ENCODE measurements around the gene ZC3H15. TPM values are rescaled to one million over a fixed set of nuclear protein-coding genes. Genes with fewer than 3 reads are reported as not detected.
"Not testable (repeated sequence)": the region's sequence is repeated elsewhere in the genome, so short reads cannot be mapped to it uniquely, and the experiment has no call there.

The ZC3H15 gene
- total RNA-seq, 4 donors from 2014 or later = 43.2 to 98.4 (median 51.0) TPM

DNA sequence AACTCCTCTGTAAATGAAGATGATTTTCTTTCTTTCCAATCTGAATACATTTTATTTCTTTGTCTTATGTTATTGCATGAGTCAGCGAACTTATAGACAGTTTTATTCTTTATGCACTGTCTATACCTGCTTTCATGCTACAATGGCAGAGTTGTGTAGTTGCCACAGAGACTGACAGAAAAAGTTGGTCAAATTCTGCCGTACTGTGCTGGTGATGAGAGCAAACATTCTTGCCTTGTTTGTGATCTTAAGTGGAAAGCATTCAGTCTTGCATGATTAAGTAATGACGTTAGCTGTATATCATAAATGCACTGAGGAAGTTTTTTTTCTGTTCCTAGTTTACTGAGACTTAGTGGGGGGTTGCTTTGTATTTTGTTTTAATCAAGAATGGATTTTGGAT is 32.9 kb downstream of the ZC3H15 start:
- Histone ChIP-seq H3K4me3 (no peak overlapping the region), H3K4me1 (no peaks in the 10 kb centered on the region), H3K27me3 (no peaks in the 10 kb centered on the region), H3K9me3 (no peaks in the 10 kb centered on the region), H3K27ac (no peak overlapping the region), H3K36me3 (peaks cover 0 to 21% (median 3%) of the 10 kb centered on the region in 4 donors)
- 61 to 71% methylated on average over 2 to 3 of the region's 3 CpGs for WGBS, 2 donors (ENCODE audit: low coverage in 1 of 2)
- in situ Hi-C loops (cut with MboI; ENCODE audit: low pct_ligation_motif_present in 1 of 4, low pct_unique_long_range_greater_than_20kb in 1 of 4, low sequenced_read_pairs in 3 of 4) = no loop called here
- intact Hi-C loops (cut with DNase I; ENCODE audit: low total_unique reads) = no loop called here
- no peak for TF ChIP-seq POLR2A (IDR thresholded peaks at IDR 0.05)
- TF ChIP-seq EP300 (IDR thresholded peaks at IDR 0.05; ENCODE audit: low read depth) = no peak
- TF ChIP-seq, protein P1, sequence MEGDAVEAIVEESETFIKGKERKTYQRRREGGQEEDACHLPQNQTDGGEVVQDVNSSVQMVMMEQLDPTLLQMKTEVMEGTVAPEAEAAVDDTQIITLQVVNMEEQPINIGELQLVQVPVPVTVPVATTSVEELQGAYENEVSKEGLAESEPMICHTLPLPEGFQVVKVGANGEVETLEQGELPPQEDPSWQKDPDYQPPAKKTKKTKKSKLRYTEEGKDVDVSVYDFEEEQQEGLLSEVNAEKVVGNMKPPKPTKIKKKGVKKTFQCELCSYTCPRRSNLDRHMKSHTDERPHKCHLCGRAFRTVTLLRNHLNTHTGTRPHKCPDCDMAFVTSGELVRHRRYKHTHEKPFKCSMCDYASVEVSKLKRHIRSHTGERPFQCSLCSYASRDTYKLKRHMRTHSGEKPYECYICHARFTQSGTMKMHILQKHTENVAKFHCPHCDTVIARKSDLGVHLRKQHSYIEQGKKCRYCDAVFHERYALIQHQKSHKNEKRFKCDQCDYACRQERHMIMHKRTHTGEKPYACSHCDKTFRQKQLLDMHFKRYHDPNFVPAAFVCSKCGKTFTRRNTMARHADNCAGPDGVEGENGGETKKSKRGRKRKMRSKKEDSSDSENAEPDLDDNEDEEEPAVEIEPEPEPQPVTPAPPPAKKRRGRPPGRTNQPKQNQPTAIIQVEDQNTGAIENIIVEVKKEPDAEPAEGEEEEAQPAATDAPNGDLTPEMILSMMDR (IDR thresholded peaks at IDR 0.05) = no peak
- no peak for TF ChIP-seq POLR2AphosphoS5 (IDR thresholded peaks at IDR 0.05)
- no peak for DNase-seq

DNA sequence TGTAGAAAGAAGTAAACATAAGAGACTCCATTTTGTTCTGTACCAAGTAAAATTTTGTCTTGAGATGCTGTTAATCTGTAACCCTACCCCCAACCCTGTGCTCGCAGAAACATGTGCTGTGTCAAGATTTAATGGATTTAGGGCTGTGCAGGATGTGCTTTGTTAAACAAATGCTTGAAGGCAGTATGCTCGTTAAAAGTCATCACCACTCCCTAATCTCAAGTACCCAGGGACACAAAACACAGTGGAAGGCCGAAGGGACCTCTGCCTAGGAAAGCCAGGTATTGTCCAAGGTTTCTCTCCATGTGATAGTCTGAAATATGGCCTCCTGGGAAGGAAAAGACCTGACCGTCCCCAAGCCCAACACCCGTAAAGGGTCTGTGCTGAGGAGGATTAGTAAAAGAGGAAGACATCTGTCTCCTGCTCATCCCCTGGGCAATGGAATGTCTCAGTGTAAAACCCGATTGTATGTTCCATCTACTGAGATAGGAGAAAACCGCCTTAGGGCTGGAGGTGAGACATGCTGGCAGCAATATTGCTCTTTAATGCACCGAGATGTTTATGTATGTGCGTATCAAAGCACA is 35.6 kb downstream of the ZC3H15 start:
- H3K27me3 ChIP-seq; in situ Hi-C loops (cut with MboI; ENCODE audit: low pct_ligation_motif_present in 1 of 4, low pct_unique_long_range_greater_than_20kb in 1 of 4, low sequenced_read_pairs in 3 of 4); H3K9me3 ChIP-seq; H3K4me3 ChIP-seq; intact Hi-C loops (cut with DNase I; ENCODE audit: low total_unique reads); H3K27ac ChIP-seq; DNase-seq; H3K4me1 ChIP-seq: not testable (repeated sequence)
- peaks cover 0 to 18% (median 3%) of the 10 kb centered on the region in 4 donors for H3K36me3 ChIP-seq
- WGBS, 2 donors (ENCODE audit: low coverage in 1 of 2) = 85 to 94% methylated on average over 2 to 9 of the region's 9 CpGs

DNA sequence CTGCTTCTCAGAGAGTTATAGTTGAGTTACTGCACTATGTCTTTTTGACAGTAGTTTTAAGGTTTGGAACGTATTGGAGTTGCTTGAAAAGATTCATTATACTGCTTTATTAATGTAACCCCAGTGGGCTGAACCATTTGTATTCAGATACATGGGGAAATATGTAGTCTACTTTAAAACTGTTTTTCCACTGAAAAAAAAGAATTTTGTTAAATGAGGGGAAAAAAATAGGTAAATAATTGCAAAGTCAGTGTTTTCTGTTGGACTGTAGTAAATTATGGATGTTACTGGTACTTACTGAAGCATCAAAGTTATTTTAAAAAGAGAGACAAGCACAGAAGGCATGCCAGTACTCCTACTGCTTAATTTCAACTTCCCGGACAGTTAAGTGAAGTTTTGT is 36.4 kb downstream of the ZC3H15 start:
- no peaks in the 10 kb centered on the region for H3K4me1 ChIP-seq
- intact Hi-C loops (cut with DNase I; ENCODE audit: low total_unique reads) = no loop called here
- H3K27me3 ChIP-seq = no peaks in the 10 kb centered on the region
- 78 to 86% methylated on average over 2 of the region's 2 CpGs for whole genome bisulfite sequencing, 2 donors (ENCODE audit: low coverage in 1 of 2)
- no peak overlapping the region for H3K4me3 ChIP-seq
- H3K27ac ChIP-seq = peak overlapping the region in 1 of 4 donors; percentile 6
- DNase-seq = no peak
- in situ Hi-C loops (cut with MboI; ENCODE audit: low pct_ligation_motif_present in 1 of 4, low pct_unique_long_range_greater_than_20kb in 1 of 4, low sequenced_read_pairs in 3 of 4) = no loop called here
- peaks cover 0 to 18% (median 3%) of the 10 kb centered on the region in 4 donors for H3K36me3 ChIP-seq
- H3K9me3 ChIP-seq = no peaks in the 10 kb centered on the region
- TF ChIP-seq, protein P1 (IDR thresholded peaks at IDR 0.05) = no peak
- TF ChIP-seq POLR2AphosphoS5 (IDR thresholded peaks at IDR 0.05) (no peak), POLR2A (IDR thresholded peaks at IDR 0.05) (no peak), EP300 (IDR thresholded peaks at IDR 0.05; ENCODE audit: low read depth) (no peak)

DNA sequence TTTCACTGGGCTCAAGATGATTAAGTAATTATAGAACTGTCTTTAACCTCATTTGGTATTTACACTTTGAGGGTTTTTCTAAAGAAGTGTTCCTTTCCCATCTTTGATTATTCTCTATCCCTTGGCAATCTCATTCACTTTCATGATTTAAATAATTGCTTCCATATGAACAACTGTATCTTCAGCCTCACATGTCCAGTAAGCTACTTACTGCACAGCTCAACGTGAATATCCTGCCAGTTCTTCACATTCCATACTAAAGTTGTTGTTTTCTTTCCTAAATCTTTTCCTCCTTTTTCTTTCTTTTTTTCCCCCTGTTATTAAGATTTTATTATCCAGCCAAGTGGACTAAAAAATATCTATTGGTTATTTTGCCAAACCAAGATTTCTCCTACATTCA is 37.7 kb downstream of the ZC3H15 start:
- Histone ChIP-seq H3K4me3 (no peak overlapping the region), H3K4me1 (no peaks in the 10 kb centered on the region), H3K27me3 (no peaks in the 10 kb centered on the region), H3K27ac (no peak overlapping the region), H3K9me3 (no peaks in the 10 kb centered on the region), H3K36me3 (peaks cover 0 to 10% (median 3%) of the 10 kb centered on the region in 4 donors)
- in situ Hi-C loops (cut with MboI; ENCODE audit: low pct_ligation_motif_present in 1 of 4, low pct_unique_long_range_greater_than_20kb in 1 of 4, low sequenced_read_pairs in 3 of 4) = no loop called here
- WGBS, 2 donors (ENCODE audit: low coverage in 1 of 2) = 63 to 67% methylated on average over 1 of the region's 1 CpG
- no peak for DNase-seq
- TF ChIP-seq EP300 (IDR thresholded peaks at IDR 0.05; ENCODE audit: low read depth) = no peak
- TF ChIP-seq POLR2A (IDR thresholded peaks at IDR 0.05) = no peak
- no peak for TF ChIP-seq POLR2AphosphoS5 (IDR thresholded peaks at IDR 0.05)
- TF ChIP-seq, protein P1 (IDR thresholded peaks at IDR 0.05) = no peak
- intact Hi-C loops (cut with DNase I; ENCODE audit: low total_unique reads) = no loop called here

DNA sequence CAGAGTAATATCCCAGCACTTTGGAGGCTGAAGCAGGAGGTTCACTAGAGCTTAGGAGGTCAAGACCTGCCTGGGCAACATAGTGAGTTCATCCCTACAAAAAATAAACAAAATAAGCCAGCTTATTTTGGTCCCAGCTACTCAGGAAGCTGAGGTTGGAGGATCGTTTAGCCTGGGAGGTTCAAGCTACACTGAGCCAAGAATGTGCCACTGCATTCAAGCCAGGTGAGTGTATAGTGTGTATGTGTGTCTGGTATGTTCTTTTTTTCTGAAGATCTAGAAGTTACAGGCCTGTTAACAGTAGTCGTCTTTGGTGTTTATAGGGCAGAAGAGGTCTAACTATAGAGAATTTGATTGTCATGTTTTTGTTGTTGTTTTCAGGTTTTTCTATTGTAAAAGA is 40.2 kb downstream of the ZC3H15 start:
- Histone ChIP-seq H3K4me3 (no peak overlapping the region), H3K4me1 (no peaks in the 10 kb centered on the region), H3K36me3 (peaks cover 0 to 1% (median under 1%) of the 10 kb centered on the region in 4 donors), H3K27me3 (no peaks in the 10 kb centered on the region), H3K27ac (no peak overlapping the region), H3K9me3 (no peaks in the 10 kb centered on the region)
- WGBS, 2 donors (ENCODE audit: low coverage in 1 of 2) = 66 to 91% methylated on average over 1 to 2 of the region's 2 CpGs
- intact Hi-C loops (cut with DNase I; ENCODE audit: low total_unique reads) (no loop called here), in situ Hi-C loops (cut with MboI; ENCODE audit: low pct_ligation_motif_present in 1 of 4, low pct_unique_long_range_greater_than_20kb in 1 of 4, low sequenced_read_pairs in 3 of 4) (no loop called here)
- TF ChIP-seq POLR2A (IDR thresholded peaks at IDR 0.05) (no peak), POLR2AphosphoS5 (IDR thresholded peaks at IDR 0.05) (no peak), EP300 (IDR thresholded peaks at IDR 0.05; ENCODE audit: low read depth) (no peak)
- TF ChIP-seq, protein P1 (IDR thresholded peaks at IDR 0.05) = no peak
- DNase-seq = no peak
